Dendritic cell treated with granulocyte-macrophage colony-stimulating factor and Interleukin-4, amounts not matched to agents 40 ng/mL and 50 ng/mL, for 4 days (primary cell): ENCODE results near the gene EREG.
"Not testable (repeated sequence)": the region's sequence is repeated elsewhere in the genome, so short reads cannot be mapped to it uniquely, and the experiment has no call there.

Experiments
- H3K27ac Mint-ChIP-seq: one replicate; pipeline ENCODE4 v1.8.0; 2022; ENCODE audit warnings: mild to moderate bottlenecking, mixed read lengths
- H3K27me3 Mint-ChIP-seq: one replicate; pipeline ENCODE4 v1.8.0; 2022; ENCODE audit warnings: mild to moderate bottlenecking, mixed read lengths
- H3K36me3 Mint-ChIP-seq: one replicate; pipeline ENCODE4 v1.8.0; 2022; ENCODE audit warnings: low read depth, mixed read lengths
- H3K4me1 Mint-ChIP-seq: one replicate; pipeline ENCODE4 v1.8.0; 2022; ENCODE audit warnings: low read depth, mixed read lengths
- H3K4me3 Mint-ChIP-seq: one replicate; pipeline ENCODE4 v1.8.0; 2022; ENCODE audit warnings: mild to moderate bottlenecking, moderate library complexity, mixed read lengths
- H3K9me3 Mint-ChIP-seq: one replicate; pipeline ENCODE4 v1.8.0; 2022; ENCODE audit warnings: mixed read lengths
- intact Hi-C: fragments of 100-400 bp; cut with micrococcal nuclease; formaldehyde crosslinking; loops from one replicate; pipeline ENCODE4 v1.15.0; 2022

The EREG gene

DNA sequence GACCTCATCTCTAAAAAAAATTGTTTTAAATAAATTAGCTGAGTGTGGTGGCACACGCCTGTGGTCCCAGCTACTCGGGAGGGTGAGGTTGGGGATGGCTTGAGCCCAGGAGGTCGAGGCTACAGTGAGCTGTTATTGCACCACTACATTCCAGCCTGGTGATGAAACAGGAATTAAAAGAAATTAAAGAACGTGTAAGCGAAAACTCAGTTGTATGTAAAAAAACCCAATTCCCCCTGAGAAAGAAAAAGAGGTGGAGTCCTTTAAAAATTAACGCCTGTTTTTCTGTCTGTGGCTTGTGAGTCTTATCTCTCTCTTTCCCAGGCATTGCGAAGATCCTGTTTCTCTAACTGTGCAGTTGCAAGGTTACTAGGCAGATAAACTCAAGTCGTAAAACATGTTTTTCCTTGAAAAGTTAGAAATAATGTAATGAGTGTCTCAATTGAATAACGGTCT, 34.6 kb upstream of the EREG start:
- H3K36me3 Mint-ChIP-seq = peaks cover 6% of the 10 kb centered on the region
- H3K27ac Mint-ChIP-seq = no peak overlapping the region
- peaks cover 16% of the 10 kb centered on the region for H3K9me3 Mint-ChIP-seq
- intact Hi-C loops = no loop called here
- peak overlapping the region; percentile 13 for H3K4me3 Mint-ChIP-seq
- peaks cover 41% of the 10 kb centered on the region for H3K4me1 Mint-ChIP-seq
- H3K27me3 Mint-ChIP-seq = no peaks in the 10 kb centered on the region

DNA sequence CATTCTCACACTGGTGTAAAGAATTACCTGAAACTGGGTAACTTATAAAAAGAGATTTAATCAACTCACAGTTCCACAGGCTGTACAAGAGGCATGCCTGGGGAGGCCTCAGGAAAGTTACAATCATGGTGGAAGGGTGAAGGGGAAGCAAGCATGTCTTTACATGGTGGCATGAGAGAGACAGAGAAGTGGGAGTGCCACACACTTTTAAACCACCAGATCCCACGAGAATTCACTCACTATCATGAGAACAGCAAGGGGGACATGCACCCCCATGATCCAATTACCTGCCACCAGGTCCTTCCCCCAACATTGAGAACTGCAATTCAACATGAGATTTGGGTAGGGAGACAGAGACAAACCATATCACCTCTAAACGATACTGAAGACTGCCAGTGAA, 33.7 kb upstream of the EREG start:
- Mint-ChIP-seq H3K4me1 (peaks cover 48% of the 10 kb centered on the region), H3K36me3 (peaks cover 6% of the 10 kb centered on the region), H3K27me3 (no peaks in the 10 kb centered on the region), H3K9me3 (peaks cover 16% of the 10 kb centered on the region), H3K27ac (no peak overlapping the region), H3K4me3 (no peak overlapping the region)
- intact Hi-C loops = no loop called here

DNA sequence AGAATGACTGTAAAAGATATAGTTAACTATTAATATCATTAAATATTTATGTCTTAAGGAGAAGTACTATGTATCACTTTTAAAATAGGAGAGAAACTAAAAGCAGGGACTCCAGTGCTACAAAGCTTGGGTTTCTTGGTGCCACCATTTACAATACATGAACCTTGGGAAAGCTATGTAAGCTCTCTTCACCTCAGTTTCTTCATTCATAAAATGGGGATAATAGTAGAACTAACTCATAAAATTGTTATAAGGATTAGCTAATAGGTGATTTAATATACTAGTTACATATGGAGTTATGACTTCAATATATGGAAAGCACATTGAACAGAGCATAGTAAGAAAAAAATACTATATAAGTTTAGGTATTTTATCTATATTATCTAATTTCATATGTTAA, 33.0 kb upstream of the EREG start:
- Mint-ChIP-seq H3K4me3 (no peak overlapping the region), H3K27ac (no peak overlapping the region), H3K4me1 (peaks cover 48% of the 10 kb centered on the region), H3K27me3 (no peaks in the 10 kb centered on the region), H3K9me3 (peaks cover 16% of the 10 kb centered on the region), H3K36me3 (peaks cover 6% of the 10 kb centered on the region)
- intact Hi-C loops = no loop called here

GRCh38 chr4:74334636-74335035, 30.3 kb upstream of the EREG start:
- H3K9me3 Mint-ChIP-seq = peaks cover 16% of the 10 kb centered on the region
- no peak overlapping the region for H3K4me3 Mint-ChIP-seq
- no peak overlapping the region for H3K27ac Mint-ChIP-seq
- no peaks in the 10 kb centered on the region for H3K27me3 Mint-ChIP-seq
- peaks cover 6% of the 10 kb centered on the region for H3K36me3 Mint-ChIP-seq
- intact Hi-C loops = no loop called here
- peaks cover 39% of the 10 kb centered on the region for H3K4me1 Mint-ChIP-seq

- Mint-ChIP-seq H3K27me3 (no peaks in the 10 kb centered on the region), H3K4me3 (no peak overlapping the region), H3K4me1 (peaks cover 33% of the 10 kb centered on the region), H3K27ac (no peak overlapping the region), H3K9me3 (peaks cover 16% of the 10 kb centered on the region), H3K36me3 (peaks cover 6% of the 10 kb centered on the region)
- intact Hi-C loops = no loop called here
These were observed 29.5 kb upstream of the EREG start for GRCh38 chr4:74335341-74336021.

GRCh38 chr4:74338792-74339333, 26.1 kb upstream of the EREG start:
- peaks cover 27% of the 10 kb centered on the region for H3K4me1 Mint-ChIP-seq
- H3K36me3 Mint-ChIP-seq = peaks cover 5% of the 10 kb centered on the region
- H3K27me3 Mint-ChIP-seq = no peaks in the 10 kb centered on the region
- no peak overlapping the region for H3K4me3 Mint-ChIP-seq
- H3K27ac Mint-ChIP-seq = peak overlapping the region; percentile 60
- peaks cover 28% of the 10 kb centered on the region for H3K9me3 Mint-ChIP-seq
- intact Hi-C loops = no loop called here

- Mint-ChIP-seq H3K4me1 (peaks cover 27% of the 10 kb centered on the region), H3K27ac (peak overlapping the region; percentile 60), H3K4me3 (no peak overlapping the region), H3K27me3 (no peaks in the 10 kb centered on the region), H3K9me3 (peaks cover 28% of the 10 kb centered on the region), H3K36me3 (no peaks in the 10 kb centered on the region)
- intact Hi-C loops = no loop called here
These were observed 25.4 kb upstream of the EREG start for GRCh38 chr4:74339501-74339900.

GRCh38 chr4:74340421-74340820, 24.5 kb upstream of the EREG start:
- H3K4me3 Mint-ChIP-seq, intact Hi-C loops, H3K27me3 Mint-ChIP-seq, H3K27ac Mint-ChIP-seq, H3K36me3 Mint-ChIP-seq: not testable (repeated sequence)
- H3K9me3 Mint-ChIP-seq = peaks cover 29% of the 10 kb centered on the region
- H3K4me1 Mint-ChIP-seq = peaks cover 20% of the 10 kb centered on the region

DNA sequence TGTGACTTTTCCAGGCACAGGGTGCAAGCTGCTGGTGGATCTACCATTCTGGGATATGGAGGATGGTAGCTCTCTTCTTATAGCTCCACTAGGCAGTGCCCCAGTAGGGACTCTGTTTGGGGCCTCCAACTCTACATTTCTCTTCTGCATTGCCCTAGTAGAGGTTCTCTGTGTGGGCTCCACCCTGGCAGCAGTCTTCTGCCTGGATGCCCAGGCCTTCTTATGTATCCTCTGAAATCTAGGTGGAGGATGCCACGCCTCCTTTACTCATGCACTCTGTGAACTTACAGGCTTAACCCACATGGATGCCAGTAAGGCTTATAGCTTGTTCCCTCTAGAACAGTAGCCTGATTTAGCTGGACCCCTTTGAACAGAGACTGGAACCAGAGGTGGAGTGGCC, 20.9 kb upstream of the EREG start:
- Mint-ChIP-seq H3K9me3 (peaks cover 31% of the 10 kb centered on the region), H3K36me3 (no peaks in the 10 kb centered on the region), H3K27ac (no peak overlapping the region), H3K27me3 (no peaks in the 10 kb centered on the region), H3K4me1 (peaks cover 7% of the 10 kb centered on the region), H3K4me3 (no peak overlapping the region)
- intact Hi-C loops = no loop called here

DNA sequence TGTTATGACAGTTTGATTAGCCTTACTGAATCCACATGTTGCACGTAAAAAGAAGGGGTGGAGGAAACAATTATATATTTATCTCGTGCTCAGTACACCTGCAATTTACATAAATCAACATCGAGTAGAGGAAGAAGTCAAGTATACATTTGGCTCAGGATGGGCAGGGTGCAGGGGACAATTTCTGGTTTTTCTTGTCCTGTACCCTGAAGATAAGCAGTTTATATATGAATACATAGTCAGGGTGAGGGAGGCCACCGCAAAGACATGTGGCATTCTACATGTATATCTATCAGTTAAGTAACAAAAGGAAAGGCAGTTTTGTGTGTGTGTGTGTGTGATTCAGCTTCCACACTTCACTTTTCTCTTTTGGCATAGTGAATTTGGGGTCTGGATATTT, 11.1 kb upstream of the EREG start:
- intact Hi-C loops = no loop called here
- Mint-ChIP-seq H3K27me3 (no peaks in the 10 kb centered on the region), H3K36me3 (no peaks in the 10 kb centered on the region), H3K9me3 (no peaks in the 10 kb centered on the region), H3K4me1 (peaks cover 13% of the 10 kb centered on the region), H3K4me3 (no peak overlapping the region), H3K27ac (no peak overlapping the region)

DNA sequence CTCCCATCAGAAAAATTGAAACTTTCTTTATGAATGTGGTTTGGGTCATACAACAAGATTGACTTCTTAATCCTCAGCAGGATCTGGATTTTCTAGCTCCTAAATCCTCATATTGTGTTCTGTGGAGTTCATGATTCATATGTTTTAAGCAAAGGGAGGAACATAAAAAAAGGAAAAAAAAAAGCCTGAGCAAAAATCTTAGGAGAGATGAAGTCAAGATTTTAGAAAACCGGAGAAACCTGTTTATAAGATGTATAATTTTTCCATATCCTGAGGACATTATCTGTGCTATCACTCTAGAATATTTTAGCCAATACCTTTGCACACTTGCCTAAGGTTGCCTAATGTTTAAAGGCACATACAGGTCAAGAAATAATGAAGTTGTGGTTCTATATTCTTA, 7.0 kb upstream of the EREG start:
- Mint-ChIP-seq H3K27me3 (no peaks in the 10 kb centered on the region), H3K4me1 (peaks cover 19% of the 10 kb centered on the region), H3K9me3 (no peaks in the 10 kb centered on the region), H3K27ac (no peak overlapping the region), H3K4me3 (no peak overlapping the region), H3K36me3 (no peaks in the 10 kb centered on the region)
- intact Hi-C loops = no loop called here

- Mint-ChIP-seq H3K4me1 (peaks cover 35% of the 10 kb centered on the region), H3K36me3 (no peaks in the 10 kb centered on the region), H3K27me3 (no peaks in the 10 kb centered on the region), H3K27ac (no peak overlapping the region), H3K9me3 (no peaks in the 10 kb centered on the region), H3K4me3 (no peak overlapping the region)
- intact Hi-C loops = no loop called here
These were observed 3.3 kb upstream of the EREG start for GRCh38 chr4:74361671-74362070.

DNA sequence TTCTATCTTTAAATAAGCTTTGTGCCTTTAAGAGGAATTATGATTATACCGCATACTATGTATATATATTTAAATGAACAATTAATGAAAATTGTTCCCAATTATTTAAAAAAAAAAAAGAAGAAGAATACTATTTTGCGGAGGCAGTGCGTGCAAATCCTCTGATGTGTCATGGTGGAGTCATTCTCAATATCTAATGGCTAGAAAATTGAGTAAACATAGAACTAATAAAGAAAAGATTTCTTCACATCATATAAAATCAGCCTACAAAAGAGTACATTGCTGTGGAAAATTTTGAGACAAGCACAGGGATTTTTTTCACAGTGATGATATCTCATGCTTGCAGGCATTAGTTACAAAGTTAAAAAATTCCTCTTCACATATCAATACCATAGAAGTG, 2.6 kb upstream of the EREG start:
- no peak overlapping the region for H3K27ac Mint-ChIP-seq
- no peaks in the 10 kb centered on the region for H3K36me3 Mint-ChIP-seq
- H3K27me3 Mint-ChIP-seq = no peaks in the 10 kb centered on the region
- no peak overlapping the region for H3K4me3 Mint-ChIP-seq
- H3K4me1 Mint-ChIP-seq = peaks cover 42% of the 10 kb centered on the region
- H3K9me3 Mint-ChIP-seq = no peaks in the 10 kb centered on the region
- intact Hi-C loops = no loop called here

GRCh38 chr4:74364256-74364651, 691 bp upstream of the EREG start:
- intact Hi-C loops = no loop called here
- Mint-ChIP-seq H3K27me3 (no peaks in the 10 kb centered on the region), H3K27ac (peak overlapping the region; percentile 79), H3K36me3 (no peaks in the 10 kb centered on the region), H3K4me1 (peaks cover 46% of the 10 kb centered on the region), H3K9me3 (no peaks in the 10 kb centered on the region), H3K4me3 (peak overlapping the region; percentile 83)

GRCh38 chr4:74365761-74366160, 816 bp downstream of the EREG start:
- H3K4me3 Mint-ChIP-seq = peak overlapping the region; percentile 83
- no peaks in the 10 kb centered on the region for H3K9me3 Mint-ChIP-seq
- peaks cover 57% of the 10 kb centered on the region for H3K4me1 Mint-ChIP-seq
- intact Hi-C loops = no loop called here
- no peaks in the 10 kb centered on the region for H3K27me3 Mint-ChIP-seq
- H3K36me3 Mint-ChIP-seq = no peaks in the 10 kb centered on the region
- H3K27ac Mint-ChIP-seq = peak overlapping the region; percentile 79
